Nephron (organoid): Measurements from ENCODE around the gene NPLOC4.
A peak's percentile ranks its signal among the peaks of the same experiment; 100 is the strongest.

ENCODE experiments used
- H3K27ac Mint-ChIP-seq, 3 experiments: 2 replicates each; pipeline ENCODE4 v1.8.0; 2020; ENCODE audit warnings: mixed read lengths in 3 of 3, mild to moderate bottlenecking in 2 of 3, moderate library complexity in 1 of 3
- H3K27me3 Mint-ChIP-seq: 2 replicates; pipeline ENCODE4 v1.8.0; 2021; ENCODE audit warnings: low read depth, mild to moderate bottlenecking, moderate library complexity, mixed read lengths
- H3K36me3 Mint-ChIP-seq: 2 replicates; pipeline ENCODE4 v1.8.0; 2020; ENCODE audit warnings: low read depth, mixed read lengths
- H3K4me1 Mint-ChIP-seq: 2 replicates; pipeline ENCODE4 v1.8.0; 2020; ENCODE audit warnings: mixed read lengths
- H3K4me3 Mint-ChIP-seq, 3 experiments: 2 replicates each; pipeline ENCODE4 v1.8.0; 2020; ENCODE audit warnings: mild to moderate bottlenecking in 3 of 3, mixed read lengths in 3 of 3, moderate library complexity in 2 of 3
- H3K9me3 Mint-ChIP-seq: 2 replicates; pipeline ENCODE4 v1.8.0; 2020; ENCODE audit warnings: mixed read lengths
- TF ChIP-seq, protein P1 (sequence below), 3 experiments: fragments of 200-600 bp; sonication (generic); IDR thresholded peaks; one replicate each; pipeline ENCODE4 v1.5.0; 2021; ENCODE audit warnings: antibody characterized with exemption in 3 of 3; ENCODE audit not compliant: unreplicated experiment in 3 of 3

NPLOC4 gene

DNA sequence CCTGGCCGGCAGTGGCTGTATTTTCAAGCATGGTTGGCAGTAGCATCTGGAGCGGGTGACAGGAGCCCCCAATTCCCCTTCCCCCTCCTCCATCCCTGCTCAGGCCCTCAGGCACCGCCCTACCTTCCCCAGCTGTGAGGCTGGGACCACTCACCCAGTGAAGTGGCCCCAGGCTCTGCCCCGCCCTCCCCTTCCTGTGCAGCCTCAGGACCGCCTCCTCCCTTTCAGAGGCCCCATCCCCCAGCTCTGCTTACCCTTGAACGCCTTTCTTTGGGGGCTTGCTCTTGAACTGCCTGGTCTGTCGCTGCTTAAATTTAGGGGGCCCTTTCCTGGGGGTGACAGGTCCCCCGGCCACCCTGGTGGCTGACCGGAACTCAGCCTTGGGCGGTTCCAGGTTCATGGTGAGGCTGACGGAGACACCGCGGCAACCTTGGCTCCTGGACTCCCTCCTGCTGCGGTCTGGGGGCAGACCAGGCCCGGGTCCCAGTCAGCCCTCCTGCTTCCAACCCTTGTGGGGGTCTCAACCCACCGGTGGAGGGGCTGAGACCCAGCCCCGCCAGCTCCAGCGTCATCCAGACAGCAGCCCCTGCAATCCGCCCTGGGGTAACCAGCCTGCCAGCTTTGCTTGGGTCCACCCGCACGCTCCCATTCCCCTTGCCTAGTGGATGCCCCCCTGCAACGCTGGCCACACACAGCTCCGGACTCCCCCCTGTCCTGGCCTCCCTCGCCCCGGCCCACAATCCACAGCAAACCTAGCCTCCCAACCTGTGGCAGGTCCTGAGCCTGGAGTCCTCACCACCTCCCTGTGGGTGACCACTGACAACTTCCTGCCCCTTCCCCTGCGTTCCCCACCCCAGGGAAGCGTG lies 16.2 kb upstream of the NPLOC4 start:
- no peaks in the 10 kb centered on the region for H3K36me3 Mint-ChIP-seq
- TF ChIP-seq, protein P1, sequence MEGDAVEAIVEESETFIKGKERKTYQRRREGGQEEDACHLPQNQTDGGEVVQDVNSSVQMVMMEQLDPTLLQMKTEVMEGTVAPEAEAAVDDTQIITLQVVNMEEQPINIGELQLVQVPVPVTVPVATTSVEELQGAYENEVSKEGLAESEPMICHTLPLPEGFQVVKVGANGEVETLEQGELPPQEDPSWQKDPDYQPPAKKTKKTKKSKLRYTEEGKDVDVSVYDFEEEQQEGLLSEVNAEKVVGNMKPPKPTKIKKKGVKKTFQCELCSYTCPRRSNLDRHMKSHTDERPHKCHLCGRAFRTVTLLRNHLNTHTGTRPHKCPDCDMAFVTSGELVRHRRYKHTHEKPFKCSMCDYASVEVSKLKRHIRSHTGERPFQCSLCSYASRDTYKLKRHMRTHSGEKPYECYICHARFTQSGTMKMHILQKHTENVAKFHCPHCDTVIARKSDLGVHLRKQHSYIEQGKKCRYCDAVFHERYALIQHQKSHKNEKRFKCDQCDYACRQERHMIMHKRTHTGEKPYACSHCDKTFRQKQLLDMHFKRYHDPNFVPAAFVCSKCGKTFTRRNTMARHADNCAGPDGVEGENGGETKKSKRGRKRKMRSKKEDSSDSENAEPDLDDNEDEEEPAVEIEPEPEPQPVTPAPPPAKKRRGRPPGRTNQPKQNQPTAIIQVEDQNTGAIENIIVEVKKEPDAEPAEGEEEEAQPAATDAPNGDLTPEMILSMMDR (IDR thresholded peaks at IDR 0.05; ENCODE audit: unreplicated experiment in 3 of 3) = no peak
- H3K27me3 Mint-ChIP-seq = no peaks in the 10 kb centered on the region
- peak overlapping the region in 2 of 3 experiments; percentile 53 to 67 for H3K4me3 Mint-ChIP-seq
- H3K9me3 Mint-ChIP-seq = no peaks in the 10 kb centered on the region
- H3K27ac Mint-ChIP-seq = peak overlapping the region in 2 of 3 experiments; percentile 68 to 80
- peaks cover 11% of the 10 kb centered on the region for H3K4me1 Mint-ChIP-seq

DNA sequence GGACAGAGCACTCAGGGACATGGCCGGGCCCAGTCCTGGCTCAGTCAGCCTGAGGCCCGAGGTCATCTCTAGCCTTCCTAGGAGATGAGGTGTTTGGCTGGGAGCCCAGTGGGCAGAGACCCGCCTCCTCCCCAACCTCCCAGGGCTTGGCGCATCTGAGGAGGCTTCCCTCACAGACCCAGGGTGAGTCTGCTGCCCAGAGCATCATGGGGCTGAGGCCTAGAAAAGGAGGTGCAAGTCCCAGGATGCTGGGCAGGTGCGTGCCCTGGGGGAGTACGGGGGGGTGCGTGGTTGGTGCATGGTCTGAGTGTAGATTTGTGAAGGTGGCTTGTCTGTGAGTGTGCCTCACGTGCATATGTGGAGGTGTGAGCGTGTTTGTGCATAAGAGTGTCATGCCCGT lies 14.8 kb upstream of the NPLOC4 start:
- Mint-ChIP-seq H3K4me1 (peaks cover 5% of the 10 kb centered on the region), H3K27me3 (peaks cover 6% of the 10 kb centered on the region), H3K4me3 (peak overlapping the region in 2 of 3 experiments; percentile 35 to 48), H3K36me3 (no peaks in the 10 kb centered on the region), H3K27ac (peak overlapping the region; percentile 9 to 52 (median 49)), H3K9me3 (no peaks in the 10 kb centered on the region)
- TF ChIP-seq, protein P1 (IDR thresholded peaks at IDR 0.05; ENCODE audit: unreplicated experiment in 3 of 3) = no peak

GRCh38 chr17:81650951-81651350 lies 14.0 kb upstream of the NPLOC4 start:
- H3K9me3 Mint-ChIP-seq = no peaks in the 10 kb centered on the region
- H3K27me3 Mint-ChIP-seq = peaks cover 6% of the 10 kb centered on the region
- no peaks in the 10 kb centered on the region for H3K36me3 Mint-ChIP-seq
- H3K4me1 Mint-ChIP-seq = peaks cover 5% of the 10 kb centered on the region
- TF ChIP-seq, protein P1 (IDR thresholded peaks at IDR 0.05; ENCODE audit: unreplicated experiment in 3 of 3) = no peak
- no peak overlapping the region for H3K4me3 Mint-ChIP-seq
- no peak overlapping the region for H3K27ac Mint-ChIP-seq

GRCh38 chr17:81648707-81649085 lies 11.8 kb upstream of the NPLOC4 start:
- Mint-ChIP-seq H3K27me3 (peaks cover 6% of the 10 kb centered on the region), H3K36me3 (no peaks in the 10 kb centered on the region), H3K4me3 (no peak overlapping the region), H3K4me1 (peaks cover 5% of the 10 kb centered on the region), H3K27ac (no peak overlapping the region), H3K9me3 (no peaks in the 10 kb centered on the region)
- TF ChIP-seq, protein P1 (IDR thresholded peaks at IDR 0.05; ENCODE audit: unreplicated experiment in 3 of 3) = no peak

- TF ChIP-seq, protein P1 (IDR thresholded peaks at IDR 0.05; ENCODE audit: unreplicated experiment in 3 of 3) = no peak
- no peaks in the 10 kb centered on the region for H3K36me3 Mint-ChIP-seq
- peaks cover 6% of the 10 kb centered on the region for H3K27me3 Mint-ChIP-seq
- no peak overlapping the region for H3K27ac Mint-ChIP-seq
- H3K4me3 Mint-ChIP-seq = no peak overlapping the region
- no peaks in the 10 kb centered on the region for H3K9me3 Mint-ChIP-seq
- peaks cover 5% of the 10 kb centered on the region for H3K4me1 Mint-ChIP-seq
Measured at GRCh38 chr17:81648013-81648706, 11.2 kb upstream of the NPLOC4 start.
